HG03457 (cell line): Measurements from ENCODE around the gene FMNL2.
"Not testable (repeated sequence)": the region's sequence is repeated elsewhere in the genome, so short reads cannot be mapped to it uniquely, and the experiment has no call there.

Experiments
- ATAC-seq: cut with Tn5 transposase; IDR thresholded peaks from one replicate; pipeline ENCODE4 v1.9.1; 2021; ENCODE audit warnings: moderate number of reproducible peaks; ENCODE audit not compliant: unreplicated experiment

Gene FMNL2

GRCh38 chr2:152335016-152335725, at the start of gene FMNL2:
TSS of gene FMNL2 (plus strand) at chr2:152335174.
- peak; percentile 77 for ATAC-seq

- ATAC-seq = no peak
Measured at GRCh38 chr2:152292991-152293390, 42.0 kb upstream of the FMNL2 start.

GRCh38 chr2:152297715-152298114, 37.3 kb upstream of the FMNL2 start:
- no peak for ATAC-seq

GRCh38 chr2:152298754-152299153, 36.2 kb upstream of the FMNL2 start:
- ATAC-seq = no peak

- ATAC-seq = no peak
Measured at GRCh38 chr2:152301131-152301530, 33.8 kb upstream of the FMNL2 start.

- no peak for ATAC-seq
Measured at GRCh38 chr2:152303951-152304350, 31.0 kb upstream of the FMNL2 start.

- no peak for ATAC-seq
Measured at GRCh38 chr2:152304836-152305235, 30.1 kb upstream of the FMNL2 start.

GRCh38 chr2:152307863-152308262, 27.1 kb upstream of the FMNL2 start:
- ATAC-seq = no peak

- no peak for ATAC-seq
Measured at GRCh38 chr2:152309352-152310214, 25.4 kb upstream of the FMNL2 start.

- ATAC-seq = no peak
Measured at GRCh38 chr2:152319822-152320570, 15.0 kb upstream of the FMNL2 start.

GRCh38 chr2:152320814-152321213, 14.2 kb upstream of the FMNL2 start:
- ATAC-seq = no peak

GRCh38 chr2:152322222-152322621, 12.8 kb upstream of the FMNL2 start:
- ATAC-seq = no peak

GRCh38 chr2:152325126-152325525, 9.8 kb upstream of the FMNL2 start:
- ATAC-seq = not testable (repeated sequence)

- ATAC-seq = no peak
Measured at GRCh38 chr2:152326710-152327109, 8.3 kb upstream of the FMNL2 start.

GRCh38 chr2:152328013-152328412, 7.0 kb upstream of the FMNL2 start:
- no peak for ATAC-seq

GRCh38 chr2:152330235-152330866, 4.6 kb upstream of the FMNL2 start:
- no peak for ATAC-seq

- ATAC-seq = no peak
Measured at GRCh38 chr2:152334701-152335015, 316 bp upstream of the FMNL2 start.

- ATAC-seq = no peak
Measured at GRCh38 chr2:152335726-152336118, 748 bp downstream of the FMNL2 start.

GRCh38 chr2:152336119-152336853, 1.3 kb downstream of the FMNL2 start:
- ATAC-seq = no peak

GRCh38 chr2:152336854-152337510, 2.0 kb downstream of the FMNL2 start:
- no peak for ATAC-seq
